Measurements from ENCODE around the gene TPCN1. TPM values are rescaled to one million over a fixed set of nuclear protein-coding genes. Genes with fewer than 3 reads are reported as not detected.

The TPCN1 gene
- total RNA-seq, 3 donors from 2014 or later, result 46.9 to 71.7 (median 59.5) TPM

- Histone ChIP-seq H3K4me1 (no peaks in the 10 kb centered on the region), H3K27ac (no peak overlapping the region), H3K4me3 (no peak overlapping the region), H3K36me3 (peaks cover 10% of the 10 kb centered on the region), H3K27me3 (no peaks in the 10 kb centered on the region), H3K9me3 (no peaks in the 10 kb centered on the region)
- intact Hi-C loops (cut with DNase I; ENCODE audit: low total_unique reads), result no loop called here
- TF ChIP-seq CTCF (IDR thresholded peaks at IDR 0.05) (no peak), POLR2AphosphoS5 (IDR thresholded peaks at IDR 0.05) (no peak), POLR2A (IDR thresholded peaks at IDR 0.05) (no peak)
- DNase-seq (ENCODE audit: low spot score in 2 of 2), result no peak
These were observed 94.1 kb downstream of the TPCN1 start for GRCh38 chr12:113315358-113315757.

GRCh38 chr12:113316155-113316554, 94.9 kb downstream of the TPCN1 start:
- TF ChIP-seq POLR2AphosphoS5 (IDR thresholded peaks at IDR 0.05) (no peak), CTCF (IDR thresholded peaks at IDR 0.05) (no peak), POLR2A (IDR thresholded peaks at IDR 0.05) (no peak)
- Histone ChIP-seq H3K4me3 (no peak overlapping the region), H3K27me3 (no peaks in the 10 kb centered on the region), H3K36me3 (peaks cover 10% of the 10 kb centered on the region), H3K27ac (no peak overlapping the region), H3K4me1 (no peaks in the 10 kb centered on the region), H3K9me3 (no peaks in the 10 kb centered on the region)
- no peak for DNase-seq (ENCODE audit: low spot score in 2 of 2)
- intact Hi-C loops (cut with DNase I; ENCODE audit: low total_unique reads), result no loop called here

GRCh38 chr12:113317122-113317521, 95.9 kb downstream of the TPCN1 start:
- Histone ChIP-seq H3K36me3 (peaks cover 10% of the 10 kb centered on the region), H3K9me3 (no peaks in the 10 kb centered on the region), H3K4me1 (no peaks in the 10 kb centered on the region), H3K27ac (no peak overlapping the region), H3K27me3 (no peaks in the 10 kb centered on the region), H3K4me3 (no peak overlapping the region)
- DNase-seq (ENCODE audit: low spot score in 2 of 2), result no peak
- intact Hi-C loops (cut with DNase I; ENCODE audit: low total_unique reads), result no loop called here
- TF ChIP-seq POLR2A (IDR thresholded peaks at IDR 0.05) (no peak), CTCF (IDR thresholded peaks at IDR 0.05) (no peak), POLR2AphosphoS5 (IDR thresholded peaks at IDR 0.05) (no peak)

- H3K4me3 ChIP-seq, result no peak overlapping the region
- peaks cover 10% of the 10 kb centered on the region for H3K36me3 ChIP-seq
- H3K27me3 ChIP-seq, result no peaks in the 10 kb centered on the region
- H3K27ac ChIP-seq, result no peak overlapping the region
- no peaks in the 10 kb centered on the region for H3K4me1 ChIP-seq
- intact Hi-C loops (cut with DNase I; ENCODE audit: low total_unique reads), result no loop called here
- DNase-seq (ENCODE audit: low spot score in 2 of 2), result no peak
- H3K9me3 ChIP-seq, result no peaks in the 10 kb centered on the region
- TF ChIP-seq POLR2A (IDR thresholded peaks at IDR 0.05) (no peak), CTCF (IDR thresholded peaks at IDR 0.05) (no peak), POLR2AphosphoS5 (IDR thresholded peaks at IDR 0.05) (no peak)
These were observed 96.9 kb downstream of the TPCN1 start for GRCh38 chr12:113318046-113318656.

- no peak overlapping the region for H3K27ac ChIP-seq
- DNase-seq (ENCODE audit: low spot score in 2 of 2), result no peak
- H3K36me3 ChIP-seq, result peaks cover 10% of the 10 kb centered on the region
- H3K4me1 ChIP-seq, result no peaks in the 10 kb centered on the region
- no peaks in the 10 kb centered on the region for H3K27me3 ChIP-seq
- H3K9me3 ChIP-seq, result no peaks in the 10 kb centered on the region
- TF ChIP-seq POLR2A (IDR thresholded peaks at IDR 0.05) (no peak), CTCF (IDR thresholded peaks at IDR 0.05) (no peak), POLR2AphosphoS5 (IDR thresholded peaks at IDR 0.05) (no peak)
- no peak overlapping the region for H3K4me3 ChIP-seq
- intact Hi-C loops (cut with DNase I; ENCODE audit: low total_unique reads), result no loop called here
These were observed 97.8 kb downstream of the TPCN1 start for GRCh38 chr12:113318900-113319628.

All from breast epithelium (tissue), 4 donors.